Gastroesophageal sphincter (tissue), 3 donors: ENCODE measurements around the gene CYS1.

Experiments
- CTCF ChIP-seq, 4 experiments: fragments of 200-600 bp in 2 of 4; fragments of 450-650 bp in 2 of 4; sonication (generic) in 1 of 4; IDR thresholded peaks; one replicate each; pipeline ENCODE4 v1.5.1; 2017 to 2019; ENCODE audit warnings: antibody characterized with exemption in 4 of 4, mild to moderate bottlenecking in 2 of 4, moderate library complexity in 2 of 4
- EP300 ChIP-seq: sonication (generic); formaldehyde crosslinking; IDR thresholded peaks from one replicate; pipeline ENCODE4 v1.6.1; 2017; ENCODE audit warnings: antibody characterized with exemption, mild to moderate bottlenecking
- POLR2A ChIP-seq, 2 donors: fragments of 450-650 bp; IDR thresholded peaks; one replicate each; pipeline ENCODE4 v1.6.1; 2017; ENCODE audit warnings: antibody characterized with exemption in 2 of 2, mild to moderate bottlenecking in 2 of 2, moderate library complexity in 1 of 2
- POLR2AphosphoS5 ChIP-seq: sonication (generic); formaldehyde crosslinking; IDR thresholded peaks from one replicate; pipeline ENCODE4 v1.6.1; 2017; ENCODE audit warnings: antibody characterized with exemption

GRCh38 chr2:10042301-10043161, 37.7 kb downstream of the CYS1 start:
- TF ChIP-seq EP300 = no peak
- peak in 2 of 4 experiments; percentile 3 to 44 for TF ChIP-seq CTCF (IDR thresholded peaks at IDR 0.05)
- TF ChIP-seq POLR2A (IDR thresholded peaks at IDR 0.05) = peak; percentile 24 to 33
- TF ChIP-seq POLR2AphosphoS5 = peak; percentile 83
